GM19324 (cell line): ENCODE data around the gene LARP4B.

ENCODE experiments used
- ATAC-seq: cut with Tn5 transposase; IDR thresholded peaks from one replicate; pipeline ENCODE4 v1.9.1; 2021; ENCODE audit warnings: mild to moderate bottlenecking, moderate library complexity; ENCODE audit not compliant: unreplicated experiment, low FRiP score

Gene LARP4B

GRCh38 chr10:927131-927530 is 4.4 kb downstream of the LARP4B start:
- ATAC-seq = no peak

- ATAC-seq = no peak
Measured at GRCh38 chr10:926075-926698, 5.3 kb downstream of the LARP4B start.

GRCh38 chr10:924524-924859 is 7.0 kb downstream of the LARP4B start:
- ATAC-seq = no peak

- ATAC-seq = no peak
Measured at GRCh38 chr10:923844-924523, 7.5 kb downstream of the LARP4B start.

- no peak for ATAC-seq
Measured at GRCh38 chr10:921471-922414, 9.8 kb downstream of the LARP4B start.

- ATAC-seq = no peak
Measured at GRCh38 chr10:920450-920849, 11.1 kb downstream of the LARP4B start.

- no peak for ATAC-seq
Measured at GRCh38 chr10:919481-919880, 12.0 kb downstream of the LARP4B start.

GRCh38 chr10:917999-918398 is 13.5 kb downstream of the LARP4B start:
- ATAC-seq = no peak

GRCh38 chr10:917416-917720 is 14.1 kb downstream of the LARP4B start:
- ATAC-seq = no peak

- no peak for ATAC-seq
Measured at GRCh38 chr10:916716-917415, 14.6 kb downstream of the LARP4B start.

GRCh38 chr10:909831-910230 is 21.7 kb downstream of the LARP4B start:
- ATAC-seq = no peak

- ATAC-seq = no peak
Measured at GRCh38 chr10:905972-906371, 25.5 kb downstream of the LARP4B start.

- ATAC-seq = no peak
Measured at GRCh38 chr10:905503-905902, 26.0 kb downstream of the LARP4B start.

GRCh38 chr10:904403-904802 is 27.1 kb downstream of the LARP4B start:
- ATAC-seq = no peak

GRCh38 chr10:898141-898540 is 33.4 kb downstream of the LARP4B start:
- ATAC-seq = no peak

- no peak for ATAC-seq
Measured at GRCh38 chr10:896982-897381, 34.5 kb downstream of the LARP4B start.

- no peak for ATAC-seq
Measured at GRCh38 chr10:895324-895723, 36.2 kb downstream of the LARP4B start.

GRCh38 chr10:878895-879294 is 52.6 kb downstream of the LARP4B start:
- ATAC-seq = no peak

- no peak for ATAC-seq
Measured at GRCh38 chr10:878333-878759, 53.2 kb downstream of the LARP4B start.

GRCh38 chr10:876438-876837 is 55.1 kb downstream of the LARP4B start:
- ATAC-seq = no peak

- no peak for ATAC-seq
Measured at GRCh38 chr10:873020-873419, 58.5 kb downstream of the LARP4B start.
